Measurements from ENCODE around the gene TMEM225B.

GRCh38 chr7:99621271-99621670 lies 23.2 kb downstream of the TMEM225B start:
- TF ChIP-seq, protein P1, sequence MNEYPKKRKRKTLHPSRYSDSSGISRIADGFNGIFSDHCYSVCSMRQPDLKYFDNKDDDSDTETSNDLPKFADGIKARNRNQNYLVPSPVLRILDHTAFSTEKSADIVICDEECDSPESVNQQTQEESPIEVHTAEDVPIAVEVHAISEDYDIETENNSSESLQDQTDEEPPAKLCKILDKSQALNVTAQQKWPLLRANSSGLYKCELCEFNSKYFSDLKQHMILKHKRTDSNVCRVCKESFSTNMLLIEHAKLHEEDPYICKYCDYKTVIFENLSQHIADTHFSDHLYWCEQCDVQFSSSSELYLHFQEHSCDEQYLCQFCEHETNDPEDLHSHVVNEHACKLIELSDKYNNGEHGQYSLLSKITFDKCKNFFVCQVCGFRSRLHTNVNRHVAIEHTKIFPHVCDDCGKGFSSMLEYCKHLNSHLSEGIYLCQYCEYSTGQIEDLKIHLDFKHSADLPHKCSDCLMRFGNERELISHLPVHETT (tag by site-specific recombination; IDR thresholded peaks at IDR 0.05), result no peak
- no peak for TF ChIP-seq ZNF146 (tag by site-specific recombination; IDR thresholded peaks at IDR 0.05)
- no peak for TF ChIP-seq ZNF324 (tag by site-specific recombination; IDR thresholded peaks at IDR 0.05)

All from HEK293 (cell line).